ENCODE results near the gene TYROBP.

GRCh38 chr19:35940839-35941238 is 32.7 kb upstream of the TYROBP start:
- TF ChIP-seq POLR2AphosphoS5 (IDR thresholded peaks at IDR 0.05) = no peak
- no peak for TF ChIP-seq CTCF (IDR thresholded peaks at IDR 0.05)
- TF ChIP-seq POLR2A (IDR thresholded peaks at IDR 0.05) = no peak
